C1 segment of cervical spinal cord (tissue), 14 donors: ENCODE measurements around the gene TRERF1.
A peak's percentile ranks its signal among the peaks of the same experiment; 100 is the strongest.
"Not testable (repeated sequence)": the region's sequence is repeated elsewhere in the genome, so short reads cannot be mapped to it uniquely, and the experiment has no call there.

ENCODE experiments used
- DNase-seq, 14 donors: peaks; one replicate each; lab custom pipeline; 2025; lab: John Stamatoyannopoulos, UW

The TRERF1 gene

GRCh38 chr6:42451333-42452170, at the start of gene TRERF1:
Gene TRERF1 (minus strand): TSS chr6:42451926. CDS start chr6:42269590, 182,336 bp downstream.
- peak in 7 of 14 donors; percentile 24 to 78 (median 39) for DNase-seq

GRCh38 chr6:42498473-42499128, 46.9 kb upstream of the TRERF1 start:
- DNase-seq = no peak

- DNase-seq = no peak
These were observed 42.3 kb upstream of the TRERF1 start for GRCh38 chr6:42493914-42494539.

GRCh38 chr6:42488129-42488528, 36.4 kb upstream of the TRERF1 start:
- DNase-seq = no peak

GRCh38 chr6:42484261-42484660, 32.5 kb upstream of the TRERF1 start:
- no peak for DNase-seq

- no peak for DNase-seq
These were observed 30.4 kb upstream of the TRERF1 start for GRCh38 chr6:42482174-42482573.

GRCh38 chr6:42471714-42472113, 20.0 kb upstream of the TRERF1 start:
- no peak for DNase-seq

- no peak for DNase-seq
These were observed 19.4 kb upstream of the TRERF1 start for GRCh38 chr6:42471142-42471541.

- no peak for DNase-seq
These were observed 16.5 kb upstream of the TRERF1 start for GRCh38 chr6:42468273-42468672.

- no peak for DNase-seq
These were observed 15.9 kb upstream of the TRERF1 start for GRCh38 chr6:42467651-42468050.

GRCh38 chr6:42466470-42466869, 14.7 kb upstream of the TRERF1 start:
- DNase-seq = not testable (repeated sequence)

- DNase-seq = no peak
These were observed 10.8 kb upstream of the TRERF1 start for GRCh38 chr6:42462474-42462972.

- no peak for DNase-seq
These were observed 9.2 kb upstream of the TRERF1 start for GRCh38 chr6:42460883-42461282.

- DNase-seq = no peak
These were observed 8.2 kb upstream of the TRERF1 start for GRCh38 chr6:42459888-42460287.

- DNase-seq = peak in 1 of 14 donors; percentile 11
These were observed 2.7 kb upstream of the TRERF1 start for GRCh38 chr6:42454428-42454791.

- DNase-seq = peak in 4 of 14 donors; percentile 8 to 48 (median 32)
These were observed 2.1 kb upstream of the TRERF1 start for GRCh38 chr6:42453654-42454427.

- DNase-seq = peak in 10 of 14 donors; percentile 42 to 84 (median 61)
These were observed 1.4 kb upstream of the TRERF1 start for GRCh38 chr6:42453031-42453653.

- peak in 9 of 14 donors; percentile 40 to 84 (median 59) for DNase-seq
These were observed 675 bp upstream of the TRERF1 start for GRCh38 chr6:42452171-42453030.

GRCh38 chr6:42450477-42451332, 1.0 kb downstream of the TRERF1 start:
- DNase-seq = peak in 3 of 14 donors; percentile 17 to 62 (median 19)
